Suprapubic skin (tissue), 4 donors: ENCODE results near the gene UGGT2. TPM values are rescaled to one million over a fixed set of nuclear protein-coding genes. Genes with fewer than 3 reads are reported as not detected.

Source experiments
- DNase-seq, 2 donors: peaks; one replicate each; pipeline ENCODE4 v3.0.0-alpha.2; 2019; ENCODE audit warnings: low spot score in 2 of 2
- H3K27ac ChIP-seq: fragments of 200-600 bp; sonication (generic); one replicate; pipeline ENCODE4 v1.5.1; 2019
- H3K27me3 ChIP-seq: fragments of 200-600 bp; sonication (generic); one replicate; pipeline ENCODE4 v1.5.1; 2019
- H3K36me3 ChIP-seq: fragments of 200-600 bp; sonication (generic); one replicate; pipeline ENCODE4 v1.5.1; 2019
- H3K4me1 ChIP-seq: fragments of 200-600 bp; sonication (generic); one replicate; pipeline ENCODE4 v1.5.1; 2019
- H3K4me3 ChIP-seq: fragments of 200-600 bp; sonication (generic); one replicate; pipeline ENCODE4 v1.5.1; 2019; ENCODE audit warnings: mild to moderate bottlenecking
- H3K9me3 ChIP-seq: fragments of 200-600 bp; sonication (generic); one replicate; pipeline ENCODE4 v1.5.1; 2019
- EP300 ChIP-seq: sonication (generic); formaldehyde crosslinking; IDR thresholded peaks from one replicate; pipeline ENCODE4 v1.6.1; 2017; ENCODE audit warnings: antibody characterized with exemption
- POLR2A ChIP-seq, 2 donors: fragments of 450-650 bp; IDR thresholded peaks; one replicate each; pipeline ENCODE4 v1.6.1; 2017; ENCODE audit warnings: antibody characterized with exemption in 2 of 2, mild to moderate bottlenecking in 2 of 2, moderate library complexity in 2 of 2
- POLR2AphosphoS5 ChIP-seq, 3 donors: sonication (generic); formaldehyde crosslinking; IDR thresholded peaks; one replicate each; pipeline ENCODE4 v1.6.1; 2017; ENCODE audit warnings: antibody characterized with exemption in 3 of 3
- whole genome bisulfite sequencing: methylation state at CpG from one replicate; pipeline ENCODE4 v1.1.5; 2018; 5-methylcytosine and 5-hydroxymethylcytosine counted together
- total RNA-seq, 4 donors: library from RNA; depleted of rRNA; stranded (reverse); fragments of >200 nt; gene quantifications; one replicate each; pipeline ENCODE4 v1.1.0, GENCODE V29; 2016
- TF ChIP-seq, protein P1 (sequence below), 2 donors: fragments of 200-600 bp in 1 of 2; fragments of 450-650 bp in 1 of 2; sonication (generic) in 1 of 2; IDR thresholded peaks; one replicate each; pipeline ENCODE4 v1.5.1; 2016 to 2019; ENCODE audit warnings: antibody characterized with exemption in 2 of 2, mild to moderate bottlenecking in 1 of 2, moderate library complexity in 1 of 2

UGGT2 gene, protein sequence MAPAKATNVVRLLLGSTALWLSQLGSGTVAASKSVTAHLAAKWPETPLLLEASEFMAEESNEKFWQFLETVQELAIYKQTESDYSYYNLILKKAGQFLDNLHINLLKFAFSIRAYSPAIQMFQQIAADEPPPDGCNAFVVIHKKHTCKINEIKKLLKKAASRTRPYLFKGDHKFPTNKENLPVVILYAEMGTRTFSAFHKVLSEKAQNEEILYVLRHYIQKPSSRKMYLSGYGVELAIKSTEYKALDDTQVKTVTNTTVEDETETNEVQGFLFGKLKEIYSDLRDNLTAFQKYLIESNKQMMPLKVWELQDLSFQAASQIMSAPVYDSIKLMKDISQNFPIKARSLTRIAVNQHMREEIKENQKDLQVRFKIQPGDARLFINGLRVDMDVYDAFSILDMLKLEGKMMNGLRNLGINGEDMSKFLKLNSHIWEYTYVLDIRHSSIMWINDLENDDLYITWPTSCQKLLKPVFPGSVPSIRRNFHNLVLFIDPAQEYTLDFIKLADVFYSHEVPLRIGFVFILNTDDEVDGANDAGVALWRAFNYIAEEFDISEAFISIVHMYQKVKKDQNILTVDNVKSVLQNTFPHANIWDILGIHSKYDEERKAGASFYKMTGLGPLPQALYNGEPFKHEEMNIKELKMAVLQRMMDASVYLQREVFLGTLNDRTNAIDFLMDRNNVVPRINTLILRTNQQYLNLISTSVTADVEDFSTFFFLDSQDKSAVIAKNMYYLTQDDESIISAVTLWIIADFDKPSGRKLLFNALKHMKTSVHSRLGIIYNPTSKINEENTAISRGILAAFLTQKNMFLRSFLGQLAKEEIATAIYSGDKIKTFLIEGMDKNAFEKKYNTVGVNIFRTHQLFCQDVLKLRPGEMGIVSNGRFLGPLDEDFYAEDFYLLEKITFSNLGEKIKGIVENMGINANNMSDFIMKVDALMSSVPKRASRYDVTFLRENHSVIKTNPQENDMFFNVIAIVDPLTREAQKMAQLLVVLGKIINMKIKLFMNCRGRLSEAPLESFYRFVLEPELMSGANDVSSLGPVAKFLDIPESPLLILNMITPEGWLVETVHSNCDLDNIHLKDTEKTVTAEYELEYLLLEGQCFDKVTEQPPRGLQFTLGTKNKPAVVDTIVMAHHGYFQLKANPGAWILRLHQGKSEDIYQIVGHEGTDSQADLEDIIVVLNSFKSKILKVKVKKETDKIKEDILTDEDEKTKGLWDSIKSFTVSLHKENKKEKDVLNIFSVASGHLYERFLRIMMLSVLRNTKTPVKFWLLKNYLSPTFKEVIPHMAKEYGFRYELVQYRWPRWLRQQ (N-terminal part only)
- 10 to 100 TPM; 11.8 to 38.9 (median 13.7) TPM for total RNA-seq

GRCh38 chr13:96053003-96053703 lies at the start of gene UGGT2:
Gene UGGT2, minus strand, starts transcription at chr13:96053401. Its CDS starts 89 bp downstream, at chr13:96053312.
- peak; percentile 95 to 96 for DNase-seq
- Histone ChIP-seq H3K27ac (peak within 1 kb of the TSS; percentile 86), H3K4me3 (peak within 1 kb of the TSS; percentile 91), H3K9me3 (no peaks in the 10 kb centered on the region), H3K4me1 (no peaks in the 10 kb centered on the region), H3K27me3 (no peaks in the 10 kb centered on the region), H3K36me3 (no peaks in the 10 kb centered on the region)
- under 1% methylated on average over 25 of the region's 77 CpGs for WGBS
- TF ChIP-seq POLR2AphosphoS5 (IDR thresholded peaks at IDR 0.05) (peak in 2 of 3 donors; percentile 24 to 46), EP300 (no peak), POLR2A (IDR thresholded peaks at IDR 0.05) (peak in 1 of 2 donors; percentile 62)
- TF ChIP-seq, protein P1, sequence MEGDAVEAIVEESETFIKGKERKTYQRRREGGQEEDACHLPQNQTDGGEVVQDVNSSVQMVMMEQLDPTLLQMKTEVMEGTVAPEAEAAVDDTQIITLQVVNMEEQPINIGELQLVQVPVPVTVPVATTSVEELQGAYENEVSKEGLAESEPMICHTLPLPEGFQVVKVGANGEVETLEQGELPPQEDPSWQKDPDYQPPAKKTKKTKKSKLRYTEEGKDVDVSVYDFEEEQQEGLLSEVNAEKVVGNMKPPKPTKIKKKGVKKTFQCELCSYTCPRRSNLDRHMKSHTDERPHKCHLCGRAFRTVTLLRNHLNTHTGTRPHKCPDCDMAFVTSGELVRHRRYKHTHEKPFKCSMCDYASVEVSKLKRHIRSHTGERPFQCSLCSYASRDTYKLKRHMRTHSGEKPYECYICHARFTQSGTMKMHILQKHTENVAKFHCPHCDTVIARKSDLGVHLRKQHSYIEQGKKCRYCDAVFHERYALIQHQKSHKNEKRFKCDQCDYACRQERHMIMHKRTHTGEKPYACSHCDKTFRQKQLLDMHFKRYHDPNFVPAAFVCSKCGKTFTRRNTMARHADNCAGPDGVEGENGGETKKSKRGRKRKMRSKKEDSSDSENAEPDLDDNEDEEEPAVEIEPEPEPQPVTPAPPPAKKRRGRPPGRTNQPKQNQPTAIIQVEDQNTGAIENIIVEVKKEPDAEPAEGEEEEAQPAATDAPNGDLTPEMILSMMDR (IDR thresholded peaks at IDR 0.05), result no peak

DNA sequence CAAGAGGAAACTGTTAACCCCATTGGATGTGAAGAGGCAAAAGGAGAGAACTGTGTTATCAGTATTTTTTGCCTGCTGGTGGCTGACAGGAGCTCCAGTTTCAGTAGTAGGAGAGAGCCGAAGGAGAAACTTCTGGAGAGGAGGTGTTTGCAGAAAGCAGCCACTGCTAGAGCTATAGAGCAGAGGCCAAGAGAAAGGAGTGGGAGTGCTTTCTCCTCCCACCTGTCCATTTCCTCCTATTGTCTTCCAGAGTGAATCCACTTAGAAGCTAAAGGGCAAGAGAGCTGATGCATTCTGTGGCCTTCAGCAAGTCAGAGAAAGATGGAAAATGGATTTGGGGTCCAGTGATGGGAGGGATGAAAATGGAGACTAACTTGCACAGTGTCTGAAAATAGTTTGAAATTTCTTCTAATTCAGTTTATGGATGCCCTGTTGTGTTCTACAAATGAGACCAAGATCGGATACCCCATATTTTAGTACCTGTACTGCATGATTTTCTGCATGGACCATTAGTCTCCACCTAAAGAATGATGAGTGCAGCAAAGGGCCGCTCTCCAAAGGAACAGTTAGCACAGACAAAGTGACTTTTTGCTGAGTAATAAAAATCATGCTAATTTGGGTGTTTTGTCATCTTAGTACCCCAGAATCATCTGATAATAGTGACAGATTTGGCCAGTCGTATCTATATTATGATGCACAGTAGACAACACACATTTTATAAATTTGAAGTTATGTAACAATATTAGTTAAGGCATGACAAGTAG lies 47.4 kb upstream of the UGGT2 start:
- Histone ChIP-seq H3K27me3 (peaks cover 4% of the 10 kb centered on the region), H3K4me3 (no peak overlapping the region), H3K27ac (no peak overlapping the region), H3K4me1 (no peaks in the 10 kb centered on the region), H3K36me3 (no peaks in the 10 kb centered on the region), H3K9me3 (no peaks in the 10 kb centered on the region)
- no peak for DNase-seq
- WGBS, result 80% methylated on average over 4 of the region's 4 CpGs
- TF ChIP-seq POLR2AphosphoS5 (IDR thresholded peaks at IDR 0.05) (no peak), POLR2A (IDR thresholded peaks at IDR 0.05) (no peak), EP300 (no peak)
- TF ChIP-seq, protein P1 (IDR thresholded peaks at IDR 0.05), result no peak

- Histone ChIP-seq H3K9me3 (no peaks in the 10 kb centered on the region), H3K36me3 (no peaks in the 10 kb centered on the region), H3K27me3 (peaks cover 63% of the 10 kb centered on the region), H3K27ac (no peak overlapping the region), H3K4me1 (peaks cover 20% of the 10 kb centered on the region), H3K4me3 (no peak overlapping the region)
- no peak for DNase-seq
- TF ChIP-seq, protein P1 (IDR thresholded peaks at IDR 0.05), result no peak
- no peak for TF ChIP-seq POLR2AphosphoS5 (IDR thresholded peaks at IDR 0.05)
- no peak for TF ChIP-seq EP300
- TF ChIP-seq POLR2A (IDR thresholded peaks at IDR 0.05), result no peak
Measured at GRCh38 chr13:96093296-96094006, 40.2 kb upstream of the UGGT2 start.
